SU-DHL-6 (cell line): ENCODE measurements around the gene LIM2.

Experiments used
- H2AFZ ChIP-seq: fragments of 200-600 bp; sonication (generic); 2 replicates; pipeline ENCODE4 v1.6.1; 2014; ENCODE audit warnings: low read depth, mild to moderate bottlenecking, moderate library complexity, mixed read lengths, antibody characterized with exemption, low read length; ENCODE audit not compliant: severe bottlenecking
- H3F3A ChIP-seq: fragments of 200-600 bp; shearing (Covaris generic); 2 replicates; pipeline ENCODE4 v1.6.0; 2016; ENCODE audit warnings: antibody characterized with exemption, mild to moderate bottlenecking; ENCODE audit not compliant: insufficient read depth
- H3K27ac ChIP-seq: fragments of 200-600 bp; sonication (generic); 2 replicates; pipeline ENCODE4 v1.5.1; 2016; ENCODE audit warnings: low read depth, mild to moderate bottlenecking, low read length, moderate library complexity, mixed read lengths
- H3K27me3 ChIP-seq: fragments of 200-600 bp; sonication (generic), shearing (Covaris generic); 2 replicates; pipeline ENCODE4 v1.6.0; 2014; ENCODE audit warnings: mild to moderate bottlenecking, low read length
- H3K36me3 ChIP-seq: fragments of 200-600 bp; sonication (generic); 2 replicates; pipeline ENCODE4 v1.6.1; 2014; ENCODE audit warnings: mild to moderate bottlenecking, low read length, mixed read lengths
- H3K4me2 ChIP-seq: fragments of 300-600, 200-600 bp; shearing (Covaris generic), sonication (generic); 2 replicates; pipeline ENCODE4 v1.6.0; 2014; ENCODE audit warnings: low read length, low read depth, mild to moderate bottlenecking; ENCODE audit not compliant: poor library complexity, severe bottlenecking
- H3K4me3 ChIP-seq: fragments of 200-600 bp; sonication (generic); 2 replicates; pipeline ENCODE4 v1.5.1; 2014; ENCODE audit warnings: antibody characterized with exemption, low read length, mild to moderate bottlenecking, mixed read lengths; ENCODE audit not compliant: insufficient read depth, poor library complexity, severe bottlenecking
- H3K79me2 ChIP-seq: fragments of 200-600 bp; sonication (generic); 2 replicates; pipeline ENCODE4 v1.6.1; 2014; ENCODE audit warnings: mild to moderate bottlenecking, low read length, moderate library complexity; ENCODE audit not compliant: insufficient read depth
- H3K9ac ChIP-seq: fragments of 200-600 bp; sonication (generic); 2 replicates; pipeline ENCODE4 v1.7.0; 2014; ENCODE audit warnings: mild to moderate bottlenecking, low read length
- H3K9me2 ChIP-seq: fragments of 200-600 bp; sonication (generic); replicated peaks from 2 replicates; pipeline ENCODE4 v1.6.1; 2014; ENCODE audit warnings: low read length; ENCODE audit not compliant: insufficient read depth
- H3K9me3 ChIP-seq: fragments of 200-600 bp; sonication (generic); 2 replicates; pipeline ENCODE4 v1.6.1; 2014; ENCODE audit warnings: low read length, mixed read lengths; ENCODE audit not compliant: insufficient read depth
- H4K20me1 ChIP-seq: fragments of 200-600 bp; sonication (generic); 2 replicates; pipeline ENCODE4 v1.6.1; 2014; ENCODE audit warnings: low read depth, mild to moderate bottlenecking, antibody characterized with exemption, low read length, moderate library complexity, mixed read lengths
- EZH2phosphoT487 ChIP-seq: fragments of 200-600 bp; sonication (generic), shearing (Covaris generic); conservative IDR thresholded peaks from 2 replicates; pipeline ENCODE4 v1.6.1; 2018; ENCODE audit warnings: mild to moderate bottlenecking, antibody characterized with exemption, low read length, moderate library complexity, mixed read lengths
- TF ChIP-seq, protein P1 (sequence below): fragments of 200-600 bp; sonication (generic); IDR thresholded peaks from one replicate; pipeline ENCODE4 v1.5.1; 2017; ENCODE audit warnings: antibody characterized with exemption, mild to moderate bottlenecking, low read length, moderate library complexity; ENCODE audit not compliant: insufficient read depth, poor library complexity, severe bottlenecking

The LIM2 gene

DNA sequence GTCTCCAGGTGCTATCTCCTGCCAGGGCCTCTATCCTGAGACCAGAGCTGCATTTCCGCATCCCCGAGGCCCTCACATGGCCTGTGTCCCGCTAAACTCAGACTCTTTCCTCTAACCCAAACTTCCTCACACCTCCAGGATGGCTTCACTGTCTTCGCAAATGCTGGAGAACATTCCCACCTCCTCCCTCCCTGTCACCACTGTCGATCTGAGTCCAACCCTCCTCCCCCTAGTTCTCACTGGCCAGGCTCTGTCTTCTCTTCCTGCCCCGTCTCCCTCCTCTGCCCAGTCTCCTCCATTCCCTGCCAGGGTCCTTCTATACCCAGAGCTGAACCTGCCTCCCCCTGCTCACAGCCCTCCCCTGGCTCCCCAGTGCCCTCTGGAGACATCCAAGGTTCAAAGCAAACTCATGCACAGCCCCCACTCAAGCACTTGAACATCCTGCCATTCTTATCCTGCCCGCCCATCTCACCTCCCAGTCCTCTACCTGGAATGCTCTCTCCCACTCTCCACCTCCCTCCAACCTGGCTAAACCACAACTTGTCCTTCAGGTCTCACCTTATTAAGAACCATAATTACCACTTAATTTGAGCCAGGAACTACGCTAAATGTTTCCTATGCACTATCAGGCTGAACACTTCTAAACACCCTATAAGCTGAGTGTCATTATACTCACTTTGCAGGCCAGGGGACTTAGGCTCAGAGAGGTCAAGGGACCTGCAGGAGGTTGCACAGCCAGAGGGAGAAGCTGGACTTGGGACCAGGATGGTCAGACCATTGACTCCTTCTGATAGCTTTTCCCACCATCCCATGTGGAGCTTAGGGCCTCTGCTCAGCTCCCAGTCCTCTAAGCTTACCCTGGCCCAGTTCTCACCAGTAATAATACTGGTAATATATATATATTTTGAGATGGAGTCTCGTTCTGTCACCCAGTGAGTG is 44.9 kb downstream of the LIM2 start:
- Histone ChIP-seq H3K36me3 (no peaks in the 10 kb centered on the region), H3K4me2 (no peak overlapping the region), H4K20me1 (no peaks in the 10 kb centered on the region), H3K9me3 (no peaks in the 10 kb centered on the region), H3K27me3 (no peaks in the 10 kb centered on the region), H3F3A (no peaks in the 10 kb centered on the region), H3K4me3 (no peak overlapping the region), H3K79me2 (no peaks in the 10 kb centered on the region), H3K9ac (no peak overlapping the region), H3K9me2 (no peaks in the 10 kb centered on the region), H2AFZ (no peak overlapping the region), H3K27ac (no peak overlapping the region)
- TF ChIP-seq EZH2phosphoT487 = no peak

DNA sequence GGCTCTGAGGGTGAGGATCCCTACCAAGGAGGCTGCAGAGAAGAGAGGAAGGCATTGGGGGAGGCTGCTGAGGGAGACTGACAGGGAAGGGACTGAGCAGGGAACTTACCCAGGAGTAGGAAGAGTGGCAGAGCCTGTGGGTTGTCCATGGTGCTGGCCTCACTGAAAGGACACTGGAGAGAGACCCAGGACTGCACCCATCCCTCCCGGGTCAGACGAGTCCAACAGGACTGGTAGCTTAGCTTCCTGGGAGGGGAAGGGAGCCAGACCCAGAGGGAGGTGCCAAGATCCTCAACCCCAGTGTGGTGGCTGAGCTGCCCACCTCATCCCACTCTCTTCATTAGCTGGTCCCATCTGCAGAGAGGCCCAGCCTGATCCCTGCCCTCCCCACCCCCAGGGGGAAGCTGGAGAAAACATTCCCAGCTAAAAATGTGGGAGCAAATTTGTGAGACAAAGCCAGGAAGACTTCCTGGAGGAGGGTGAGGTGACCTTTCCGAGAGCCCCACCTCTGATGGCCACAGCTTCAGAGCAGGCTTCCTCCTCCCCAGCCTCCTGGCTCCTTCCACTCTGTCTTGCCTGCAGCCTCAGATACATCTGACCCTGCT is 45.7 kb downstream of the LIM2 start, which contains the start of gene VSIG10L:
TSS of gene VSIG10L (minus strand) at position 164 of the 605 bp plus-strand sequence. CDS start at position 149, 15 bp downstream.
- Histone ChIP-seq H3K27me3 (no peaks in the 10 kb centered on the region), H4K20me1 (no peaks in the 10 kb centered on the region), H3K9me2 (no peaks in the 10 kb centered on the region), H3K36me3 (no peaks in the 10 kb centered on the region), H3K9me3 (no peaks in the 10 kb centered on the region), H3K4me3 (no peak within 1 kb of the TSS), H3F3A (no peaks in the 10 kb centered on the region), H3K4me2 (no peak within 1 kb of the TSS), H2AFZ (no peak within 1 kb of the TSS), H3K27ac (no peak within 1 kb of the TSS), H3K79me2 (no peaks in the 10 kb centered on the region), H3K9ac (no peak within 1 kb of the TSS)
- TF ChIP-seq EZH2phosphoT487 = no peak
- TF ChIP-seq, protein P1, sequence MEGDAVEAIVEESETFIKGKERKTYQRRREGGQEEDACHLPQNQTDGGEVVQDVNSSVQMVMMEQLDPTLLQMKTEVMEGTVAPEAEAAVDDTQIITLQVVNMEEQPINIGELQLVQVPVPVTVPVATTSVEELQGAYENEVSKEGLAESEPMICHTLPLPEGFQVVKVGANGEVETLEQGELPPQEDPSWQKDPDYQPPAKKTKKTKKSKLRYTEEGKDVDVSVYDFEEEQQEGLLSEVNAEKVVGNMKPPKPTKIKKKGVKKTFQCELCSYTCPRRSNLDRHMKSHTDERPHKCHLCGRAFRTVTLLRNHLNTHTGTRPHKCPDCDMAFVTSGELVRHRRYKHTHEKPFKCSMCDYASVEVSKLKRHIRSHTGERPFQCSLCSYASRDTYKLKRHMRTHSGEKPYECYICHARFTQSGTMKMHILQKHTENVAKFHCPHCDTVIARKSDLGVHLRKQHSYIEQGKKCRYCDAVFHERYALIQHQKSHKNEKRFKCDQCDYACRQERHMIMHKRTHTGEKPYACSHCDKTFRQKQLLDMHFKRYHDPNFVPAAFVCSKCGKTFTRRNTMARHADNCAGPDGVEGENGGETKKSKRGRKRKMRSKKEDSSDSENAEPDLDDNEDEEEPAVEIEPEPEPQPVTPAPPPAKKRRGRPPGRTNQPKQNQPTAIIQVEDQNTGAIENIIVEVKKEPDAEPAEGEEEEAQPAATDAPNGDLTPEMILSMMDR = no peak

DNA sequence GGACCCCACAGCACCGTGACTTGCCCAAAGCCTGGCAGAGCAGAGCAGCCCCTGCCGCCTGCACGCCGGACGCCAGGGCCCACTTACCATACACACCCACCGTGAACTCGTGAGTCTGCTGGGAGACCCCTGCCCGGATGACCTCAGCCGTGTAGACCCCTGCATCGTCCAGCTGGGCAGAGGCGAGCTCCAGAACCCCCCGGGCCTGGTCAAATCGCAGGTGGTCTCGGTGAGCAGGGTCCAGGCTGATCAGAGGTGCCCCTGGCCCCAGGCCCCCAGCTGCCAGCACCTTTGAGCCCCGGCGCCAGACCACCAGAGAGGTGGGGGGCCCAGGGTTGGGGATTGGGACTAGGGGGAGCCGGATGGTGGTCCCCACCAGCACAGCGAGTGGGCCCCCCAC is 46.7 kb downstream of the LIM2 start:
- no peaks in the 10 kb centered on the region for H3K36me3 ChIP-seq
- H3K27me3 ChIP-seq = no peaks in the 10 kb centered on the region
- H3K4me3 ChIP-seq = no peak overlapping the region
- TF ChIP-seq, protein P1 = no peak
- no peak for TF ChIP-seq EZH2phosphoT487
- no peaks in the 10 kb centered on the region for H3K9me3 ChIP-seq
- no peak overlapping the region for H3K27ac ChIP-seq
- H3F3A ChIP-seq = no peaks in the 10 kb centered on the region
- H3K4me2 ChIP-seq = no peak overlapping the region
- no peak overlapping the region for H2AFZ ChIP-seq
- H3K79me2 ChIP-seq = no peaks in the 10 kb centered on the region
- H3K9me2 ChIP-seq = no peaks in the 10 kb centered on the region
- H3K9ac ChIP-seq = no peak overlapping the region
- H4K20me1 ChIP-seq = no peaks in the 10 kb centered on the region
